Measurements from ENCODE around the gene ICE2.

ICE2 gene

GRCh38 chr15:60370869-60371136 is 108.1 kb downstream of the ICE2 start:
- no peak for DNase-seq (ENCODE audit: low read depth)

GRCh38 chr15:60370105-60370868 is 108.7 kb downstream of the ICE2 start:
- DNase-seq (ENCODE audit: low read depth): no peak

GRCh38 chr15:60369696-60370095 is 109.2 kb downstream of the ICE2 start:
- DNase-seq (ENCODE audit: low read depth): no peak

Measured in T-helper 22 cell (primary cell).